GM19193 (cell line): ENCODE results near the gene TMEM182.

ENCODE experiments used
- POLR2A ChIP-seq: IDR thresholded peaks from 4 replicates; pipeline ENCODE4 v1.6.1; 2011; ENCODE audit not compliant: insufficient read depth, insufficient read length; ENCODE audit errors: extremely low read depth

The TMEM182 gene

DNA sequence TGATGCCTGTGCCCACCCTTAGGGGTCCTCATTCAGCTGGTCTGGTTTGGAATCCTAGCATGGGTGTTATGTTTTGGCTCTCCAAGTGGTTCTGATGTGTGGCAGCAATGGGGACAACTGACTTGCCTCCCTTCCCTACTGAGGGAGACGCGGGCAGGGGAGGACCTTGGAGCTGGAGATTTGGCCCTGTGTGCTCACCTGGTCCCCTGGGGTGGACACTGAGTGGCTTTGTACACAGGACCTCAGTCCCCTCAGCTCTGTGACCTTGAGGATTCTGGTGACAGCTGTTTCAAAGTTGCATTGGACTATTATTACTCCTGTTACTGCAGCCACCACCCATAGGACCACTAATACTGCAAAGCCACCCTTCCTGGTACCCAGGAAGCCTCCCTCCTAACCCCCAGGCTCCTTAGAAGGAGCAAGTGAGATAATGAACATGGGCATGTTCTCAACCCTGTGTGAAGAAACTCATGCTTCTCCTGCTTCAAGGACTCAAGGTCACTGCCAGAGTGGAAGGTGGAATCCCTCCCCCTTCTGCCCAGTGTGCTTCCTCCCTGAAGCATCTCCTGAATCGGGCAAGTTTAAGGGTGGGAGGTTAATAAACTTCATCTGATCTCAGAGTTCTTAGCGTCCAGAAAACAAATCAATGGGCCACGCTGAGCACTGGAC is 26.5 kb downstream of the TMEM182 start:
- TF ChIP-seq POLR2A: no peak

DNA sequence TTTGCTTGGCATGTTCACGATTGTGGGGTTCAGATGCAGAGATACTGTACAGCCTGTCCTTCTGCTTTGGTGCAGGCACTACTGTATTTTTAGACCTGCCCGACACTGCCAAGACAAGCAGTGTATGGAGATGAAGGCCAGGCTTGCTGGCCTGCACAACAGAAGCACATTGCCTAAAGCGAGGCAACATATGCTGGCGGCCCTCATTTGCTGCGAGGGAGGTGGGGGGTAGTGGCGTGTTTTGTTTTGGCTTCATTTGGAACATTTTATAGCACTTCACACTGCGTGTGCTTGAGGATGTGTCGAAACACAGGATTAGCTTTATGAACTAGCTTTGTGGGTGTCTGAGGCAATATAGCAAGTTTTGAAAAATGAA is 27.0 kb downstream of the TMEM182 start:
- no peak for TF ChIP-seq POLR2A

GRCh38 chr2:102789349-102790090 is 27.7 kb downstream of the TMEM182 start:
- TF ChIP-seq POLR2A: no peak

GRCh38 chr2:102790091-102790455 is 28.2 kb downstream of the TMEM182 start:
- no peak for TF ChIP-seq POLR2A

- TF ChIP-seq POLR2A: no peak
These were observed 30.9 kb downstream of the TMEM182 start for GRCh38 chr2:102792568-102793208.

GRCh38 chr2:102795641-102796040 is 33.8 kb downstream of the TMEM182 start:
- TF ChIP-seq POLR2A: no peak

GRCh38 chr2:102796337-102796736 is 34.5 kb downstream of the TMEM182 start:
- no peak for TF ChIP-seq POLR2A

GRCh38 chr2:102797486-102797885 is 35.7 kb downstream of the TMEM182 start:
- no peak for TF ChIP-seq POLR2A

- TF ChIP-seq POLR2A: no peak
These were observed 36.4 kb downstream of the TMEM182 start for GRCh38 chr2:102798181-102798580.

DNA sequence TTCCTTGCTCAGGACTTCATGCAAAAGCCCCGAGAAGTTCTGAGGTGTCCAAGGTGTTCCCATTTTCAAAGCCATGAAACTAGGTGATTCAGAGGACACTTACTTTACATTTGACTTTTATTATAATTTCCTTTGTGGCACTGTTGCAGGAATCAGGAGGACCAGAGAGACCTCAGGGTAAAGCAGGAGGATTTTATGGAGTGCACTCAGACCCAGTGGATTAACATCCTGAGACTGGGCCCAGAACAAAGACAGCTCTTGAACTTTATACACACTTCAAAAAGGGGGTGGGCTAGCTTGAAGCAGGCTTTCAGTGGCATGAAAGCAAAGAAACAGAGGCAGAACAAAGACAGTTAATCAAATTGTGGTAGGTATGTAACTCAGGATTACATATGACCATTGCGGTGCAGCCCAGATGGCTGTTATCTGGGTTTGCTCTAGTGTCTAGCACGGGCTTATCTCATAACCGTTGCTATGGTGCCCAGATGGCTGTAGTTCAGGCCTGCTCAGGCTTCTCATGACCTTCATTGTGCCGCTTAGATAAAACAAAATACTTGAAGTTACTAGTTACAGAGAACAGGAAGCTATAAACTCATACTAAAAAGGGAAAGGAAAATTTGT is 39.4 kb downstream of the TMEM182 start:
- TF ChIP-seq POLR2A: no peak

GRCh38 chr2:102801858-102802699 is 40.2 kb downstream of the TMEM182 start:
- TF ChIP-seq POLR2A: no peak

DNA sequence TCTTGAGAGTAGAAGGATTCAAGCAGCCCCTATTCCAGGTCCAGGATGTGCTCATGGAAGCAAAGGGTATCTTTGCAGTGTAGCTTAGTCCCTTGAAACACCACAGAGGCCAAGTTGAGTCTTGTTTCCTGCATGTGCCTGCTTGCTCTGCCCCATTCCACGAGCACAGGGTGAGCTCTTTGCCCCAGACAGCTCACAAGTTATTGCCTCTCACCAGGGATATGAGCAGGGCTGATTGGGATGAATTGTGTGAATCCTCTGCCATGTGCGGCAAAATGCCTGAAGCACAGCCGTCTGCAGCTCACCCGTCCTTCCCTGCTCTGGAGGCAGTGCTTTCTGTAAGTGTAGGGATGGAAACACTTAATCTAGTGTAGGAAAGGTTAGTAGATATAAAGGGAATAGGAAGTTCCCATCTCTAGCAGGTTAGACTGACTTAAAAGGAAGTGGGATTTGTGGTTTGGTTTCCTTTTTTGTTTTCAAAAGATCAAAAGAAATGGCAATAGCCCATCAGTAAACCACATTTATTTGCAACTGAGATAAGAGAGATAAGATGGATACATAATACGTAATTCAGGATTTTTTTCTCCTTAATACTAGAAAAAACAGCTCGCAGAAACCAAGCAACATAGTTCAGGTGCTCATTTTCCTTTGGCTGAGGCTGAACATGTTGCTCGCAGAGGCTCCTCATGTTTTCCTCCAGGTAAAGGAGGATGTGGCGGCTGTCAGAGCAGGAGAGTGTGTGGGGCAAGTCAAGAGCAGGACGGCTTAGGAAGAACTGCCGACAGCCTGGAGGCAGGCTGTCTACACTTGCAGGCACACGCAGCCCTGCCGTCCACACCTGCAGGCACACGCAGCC is 41.4 kb downstream of the TMEM182 start:
- no peak for TF ChIP-seq POLR2A

- no peak for TF ChIP-seq POLR2A
These were observed 42.0 kb downstream of the TMEM182 start for GRCh38 chr2:102803897-102804217.

DNA sequence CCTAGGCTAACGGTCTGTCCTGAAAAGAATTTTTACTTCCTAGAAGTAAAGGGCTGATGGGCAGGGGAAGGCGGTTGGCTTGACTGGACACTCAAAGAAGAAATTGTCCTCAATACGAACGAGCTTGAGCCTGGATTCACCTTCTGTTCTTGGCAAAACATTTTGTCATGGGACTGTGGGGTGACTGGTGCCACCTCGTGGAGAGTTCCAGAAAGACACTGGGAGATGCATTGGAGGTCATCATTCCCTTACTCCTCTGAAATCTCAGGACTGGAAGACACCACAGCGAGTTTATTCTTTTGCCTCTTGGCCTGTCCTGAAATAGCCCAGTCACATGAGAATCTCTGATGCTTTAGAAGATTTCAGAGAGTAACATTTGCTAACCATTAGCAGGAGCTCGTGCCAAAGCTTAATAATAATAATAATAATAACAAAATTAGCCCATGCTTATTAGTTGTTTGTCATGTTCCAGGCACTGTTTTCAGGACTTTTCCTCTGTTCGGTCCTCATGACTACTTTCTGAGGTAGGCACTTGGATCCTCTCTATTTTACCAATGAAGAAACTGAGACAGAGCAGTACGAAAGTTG is 44.5 kb downstream of the TMEM182 start:
- no peak for TF ChIP-seq POLR2A
